ENCODE results near the gene GMPPA.

GMPPA gene

DNA sequence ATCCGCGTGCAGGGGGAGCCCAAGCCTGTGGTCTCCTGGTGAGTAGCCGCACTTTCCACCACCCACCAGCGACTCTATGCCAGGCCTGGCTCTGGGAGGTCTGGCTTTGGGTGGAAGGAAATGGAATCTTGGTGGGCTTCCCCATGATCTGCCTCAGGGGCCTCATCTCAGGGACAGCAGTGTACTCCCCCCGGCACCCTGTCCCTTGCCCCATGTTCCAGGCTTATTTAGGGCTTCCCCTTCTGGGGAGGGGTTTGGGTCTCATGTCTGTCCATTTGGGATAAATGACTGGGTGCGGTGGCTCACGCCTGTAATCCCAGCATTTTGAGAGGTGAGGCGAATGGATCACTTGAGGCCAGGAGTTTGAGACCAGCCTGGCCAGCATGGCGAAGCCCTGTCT lies 36.3 kb upstream of the GMPPA start:
- TF ChIP-seq, protein P1, sequence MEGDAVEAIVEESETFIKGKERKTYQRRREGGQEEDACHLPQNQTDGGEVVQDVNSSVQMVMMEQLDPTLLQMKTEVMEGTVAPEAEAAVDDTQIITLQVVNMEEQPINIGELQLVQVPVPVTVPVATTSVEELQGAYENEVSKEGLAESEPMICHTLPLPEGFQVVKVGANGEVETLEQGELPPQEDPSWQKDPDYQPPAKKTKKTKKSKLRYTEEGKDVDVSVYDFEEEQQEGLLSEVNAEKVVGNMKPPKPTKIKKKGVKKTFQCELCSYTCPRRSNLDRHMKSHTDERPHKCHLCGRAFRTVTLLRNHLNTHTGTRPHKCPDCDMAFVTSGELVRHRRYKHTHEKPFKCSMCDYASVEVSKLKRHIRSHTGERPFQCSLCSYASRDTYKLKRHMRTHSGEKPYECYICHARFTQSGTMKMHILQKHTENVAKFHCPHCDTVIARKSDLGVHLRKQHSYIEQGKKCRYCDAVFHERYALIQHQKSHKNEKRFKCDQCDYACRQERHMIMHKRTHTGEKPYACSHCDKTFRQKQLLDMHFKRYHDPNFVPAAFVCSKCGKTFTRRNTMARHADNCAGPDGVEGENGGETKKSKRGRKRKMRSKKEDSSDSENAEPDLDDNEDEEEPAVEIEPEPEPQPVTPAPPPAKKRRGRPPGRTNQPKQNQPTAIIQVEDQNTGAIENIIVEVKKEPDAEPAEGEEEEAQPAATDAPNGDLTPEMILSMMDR (IDR thresholded peaks at IDR 0.05; ENCODE audit: control insufficient read depth, extremely low read depth, insufficient read depth): no peak
- no peak for DNase-seq (ENCODE audit: low read depth)
- H3K4me3 ChIP-seq (ENCODE audit: low read depth, low read length): no peak overlapping the region

DNA sequence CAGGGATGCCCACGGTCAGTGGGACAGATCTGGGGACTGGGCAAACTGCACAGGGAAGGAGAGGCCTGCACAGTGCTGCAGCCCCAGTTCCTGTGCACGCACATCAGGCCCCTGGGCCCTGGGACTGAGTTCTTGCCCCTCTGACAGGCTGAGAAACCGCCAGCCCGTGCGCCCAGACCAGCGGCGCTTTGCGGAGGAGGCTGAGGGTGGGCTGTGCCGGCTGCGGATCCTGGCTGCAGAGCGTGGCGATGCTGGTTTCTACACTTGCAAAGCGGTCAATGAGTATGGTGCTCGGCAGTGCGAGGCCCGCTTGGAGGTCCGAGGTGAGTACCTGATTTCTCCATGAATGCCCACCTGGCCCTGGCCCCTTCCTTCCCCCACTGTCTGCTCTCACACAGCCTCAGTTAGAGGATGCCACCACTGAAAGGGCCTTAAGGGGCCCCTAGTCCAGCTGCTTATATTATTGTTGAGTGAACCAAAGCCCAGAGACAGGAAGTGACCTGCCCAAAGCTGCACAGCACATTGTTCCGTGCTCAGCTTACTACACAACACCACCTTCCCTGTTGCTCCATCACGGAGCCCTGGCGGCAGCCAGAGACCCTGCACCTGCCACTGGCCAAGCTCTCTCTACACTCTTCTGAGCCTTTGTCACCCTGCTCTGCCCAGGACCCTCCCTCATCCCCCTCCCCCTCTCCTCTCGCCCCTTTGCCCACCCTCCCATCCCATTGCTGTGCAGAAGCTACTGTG lies 34.2 kb upstream of the GMPPA start:
- TF ChIP-seq, protein P1 (IDR thresholded peaks at IDR 0.05; ENCODE audit: control insufficient read depth, extremely low read depth, insufficient read depth): no peak
- no peak for DNase-seq (ENCODE audit: low read depth)
- H3K4me3 ChIP-seq (ENCODE audit: low read depth, low read length): no peak overlapping the region

DNA sequence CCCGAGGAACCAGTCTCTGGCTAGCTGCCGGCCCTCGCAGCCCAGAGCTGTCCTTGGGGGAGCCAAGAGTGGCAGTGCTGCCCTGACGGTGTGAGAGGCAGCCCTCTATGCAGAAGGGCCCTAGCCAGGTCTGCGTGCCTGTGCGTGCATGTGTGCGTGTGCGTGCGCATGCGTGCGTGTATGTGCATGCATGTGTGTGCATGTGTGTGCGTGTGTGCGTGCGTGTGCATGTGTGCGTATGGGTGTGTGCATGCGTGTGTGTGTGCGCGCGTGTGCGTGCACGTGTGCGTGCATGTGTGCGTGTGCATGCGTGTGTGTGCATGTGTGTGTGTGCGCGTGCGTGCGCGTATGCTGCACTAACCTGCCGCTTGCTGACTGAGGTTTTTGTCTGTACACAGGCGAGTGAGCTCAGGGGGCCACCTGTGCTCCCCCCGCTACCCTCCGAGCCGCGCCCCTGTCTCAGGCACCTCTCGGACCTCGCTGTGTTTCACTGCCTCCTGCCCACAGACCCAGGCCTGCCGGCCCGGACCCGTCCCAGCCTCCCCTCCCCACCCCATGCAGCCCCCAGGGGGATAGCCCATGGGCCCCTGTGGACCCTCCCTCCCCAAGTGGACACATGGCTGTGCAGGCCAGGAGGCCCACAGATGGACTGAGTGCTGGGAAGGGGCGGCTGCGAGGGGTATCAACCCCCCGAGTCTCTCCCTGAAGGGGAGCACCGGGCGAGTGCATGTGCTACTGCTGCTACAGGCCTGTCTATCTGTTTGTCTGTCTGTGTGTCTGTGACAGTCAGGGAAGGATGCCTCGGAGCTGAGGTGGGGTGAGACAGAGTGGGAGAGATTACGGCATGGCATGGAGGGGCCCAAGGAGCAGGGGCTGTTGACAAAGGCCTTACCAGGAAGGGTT lies 32.8 kb upstream of the GMPPA start:
- H3K4me3 ChIP-seq (ENCODE audit: low read depth, low read length): no peak overlapping the region
- TF ChIP-seq, protein P1 (IDR thresholded peaks at IDR 0.05; ENCODE audit: control insufficient read depth, extremely low read depth, insufficient read depth): no peak
- DNase-seq (ENCODE audit: low read depth): no peak

DNA sequence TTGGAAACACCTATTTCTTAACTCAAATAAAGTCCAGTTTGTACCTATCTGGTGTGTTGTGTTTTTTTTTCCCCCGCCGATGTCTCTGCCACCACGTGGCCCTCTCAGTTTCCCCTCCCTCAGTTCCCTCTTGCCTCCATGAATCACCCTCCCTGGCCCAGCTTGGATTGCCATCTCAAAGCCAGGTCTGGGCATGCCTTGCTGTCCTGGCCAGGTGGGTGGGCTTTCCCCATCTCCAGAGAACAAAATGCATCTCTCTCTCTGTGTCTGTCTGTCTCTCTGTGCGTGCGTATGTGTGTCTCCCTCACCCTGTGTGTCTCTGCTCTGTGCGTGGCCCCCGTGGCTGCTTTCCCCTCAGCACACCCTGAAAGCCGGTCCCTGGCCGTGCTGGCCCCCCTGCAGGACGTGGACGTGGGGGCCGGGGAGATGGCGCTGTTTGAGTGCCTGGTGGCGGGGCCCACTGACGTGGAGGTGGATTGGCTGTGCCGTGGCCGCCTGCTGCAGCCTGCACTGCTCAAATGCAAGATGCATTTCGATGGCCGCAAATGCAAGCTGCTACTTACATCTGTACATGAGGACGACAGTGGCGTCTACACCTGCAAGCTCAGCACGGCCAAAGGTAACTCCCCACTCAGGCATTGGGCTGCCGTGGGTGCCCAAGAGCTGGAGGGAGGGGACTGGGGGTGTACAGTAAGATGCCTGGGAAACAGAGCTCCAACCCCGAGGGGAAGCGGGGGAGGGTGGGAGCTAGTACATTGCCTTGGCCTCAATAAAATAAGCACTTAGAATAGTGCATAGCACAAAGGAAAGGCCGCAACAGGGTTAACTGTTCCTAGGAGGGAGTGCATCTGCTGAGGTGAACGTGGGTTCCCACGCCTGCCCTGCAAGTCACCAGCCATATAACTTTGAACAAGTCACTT lies 31.6 kb upstream of the GMPPA start:
- TF ChIP-seq, protein P1 (IDR thresholded peaks at IDR 0.05; ENCODE audit: control insufficient read depth, extremely low read depth, insufficient read depth): no peak
- DNase-seq (ENCODE audit: low read depth): no peak
- H3K4me3 ChIP-seq (ENCODE audit: low read depth, low read length): no peak overlapping the region

DNA sequence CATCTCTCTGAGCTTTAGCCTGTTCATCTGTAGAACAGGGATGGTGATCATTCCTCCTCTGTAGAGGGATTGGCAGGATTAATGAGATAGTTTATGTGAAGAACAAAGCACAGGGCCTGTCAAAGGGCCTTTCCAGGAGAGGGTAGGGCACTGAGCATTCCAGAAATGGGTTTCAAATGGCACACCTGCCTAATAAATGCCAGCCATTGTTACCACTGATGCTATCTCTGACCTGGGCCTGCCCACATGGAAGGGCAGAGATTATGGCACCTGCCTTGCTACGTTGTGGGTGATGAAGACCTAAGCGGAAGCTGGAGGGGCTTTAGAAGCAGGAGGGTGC lies 31.0 kb upstream of the GMPPA start:
- H3K4me3 ChIP-seq (ENCODE audit: low read depth, low read length): no peak overlapping the region
- TF ChIP-seq, protein P1 (IDR thresholded peaks at IDR 0.05; ENCODE audit: control insufficient read depth, extremely low read depth, insufficient read depth): no peak
- no peak for DNase-seq (ENCODE audit: low read depth)

DNA sequence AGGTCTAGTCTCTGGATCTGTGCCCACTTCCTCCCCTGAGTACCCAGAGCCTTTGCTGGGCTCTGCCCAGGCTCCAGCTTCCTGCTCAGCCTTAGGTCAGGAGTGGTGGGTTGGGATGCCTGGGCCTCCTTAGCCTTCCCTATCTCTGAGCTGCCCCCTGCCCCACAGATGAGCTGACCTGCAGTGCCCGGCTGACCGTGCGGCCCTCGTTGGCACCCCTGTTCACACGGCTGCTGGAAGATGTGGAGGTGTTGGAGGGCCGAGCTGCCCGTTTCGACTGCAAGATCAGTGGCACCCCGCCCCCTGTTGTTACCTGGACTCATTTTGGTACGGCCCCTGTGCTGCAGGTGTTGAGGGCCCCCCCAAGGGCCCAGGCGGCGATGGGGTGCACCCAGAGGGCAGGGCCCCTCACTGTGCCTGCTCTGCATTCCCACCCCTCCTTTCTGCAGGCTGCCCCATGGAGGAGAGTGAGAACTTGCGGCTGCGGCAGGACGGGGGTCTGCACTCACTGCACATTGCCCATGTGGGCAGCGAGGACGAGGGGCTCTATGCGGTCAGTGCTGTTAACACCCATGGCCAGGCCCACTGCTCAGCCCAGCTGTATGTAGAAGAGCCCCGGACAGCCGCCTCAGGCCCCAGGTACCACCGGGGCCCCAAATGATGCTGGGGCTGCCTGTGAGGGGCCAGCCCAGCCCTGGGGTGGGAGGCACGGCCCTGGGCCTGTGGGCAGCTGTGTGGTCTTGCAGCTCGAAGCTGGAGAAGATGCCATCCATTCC lies 30.1 kb upstream of the GMPPA start:
- TF ChIP-seq, protein P1 (IDR thresholded peaks at IDR 0.05; ENCODE audit: control insufficient read depth, extremely low read depth, insufficient read depth): no peak
- H3K4me3 ChIP-seq (ENCODE audit: low read depth, low read length): no peak overlapping the region
- DNase-seq (ENCODE audit: low read depth): no peak

Measured in LNCaP clone FGC (cell line).